GM12872 (cell line): ENCODE measurements around the gene RDH11.

Experiments used
- CTCF ChIP-seq: IDR thresholded peaks from 3 replicates; pipeline ENCODE4 v1.5.1; 2011; ENCODE audit warnings: low read depth, mild to moderate bottlenecking, low read length, moderate library complexity; ENCODE audit not compliant: insufficient read depth

The RDH11 gene, protein sequence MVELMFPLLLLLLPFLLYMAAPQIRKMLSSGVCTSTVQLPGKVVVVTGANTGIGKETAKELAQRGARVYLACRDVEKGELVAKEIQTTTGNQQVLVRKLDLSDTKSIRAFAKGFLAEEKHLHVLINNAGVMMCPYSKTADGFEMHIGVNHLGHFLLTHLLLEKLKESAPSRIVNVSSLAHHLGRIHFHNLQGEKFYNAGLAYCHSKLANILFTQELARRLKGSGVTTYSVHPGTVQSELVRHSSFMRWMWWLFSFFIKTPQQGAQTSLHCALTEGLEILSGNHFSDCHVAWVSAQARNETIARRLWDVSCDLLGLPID

GRCh38 chr14:67695394-67695949, at the start of gene RDH11:
Gene RDH11 (minus strand): TSS chr14:67695764. CDS start chr14:67695703, 61 bp downstream.
- no peak for TF ChIP-seq CTCF

GRCh38 chr14:67744046-67744445, 48.5 kb upstream of the RDH11 start:
- no peak for TF ChIP-seq CTCF

DNA sequence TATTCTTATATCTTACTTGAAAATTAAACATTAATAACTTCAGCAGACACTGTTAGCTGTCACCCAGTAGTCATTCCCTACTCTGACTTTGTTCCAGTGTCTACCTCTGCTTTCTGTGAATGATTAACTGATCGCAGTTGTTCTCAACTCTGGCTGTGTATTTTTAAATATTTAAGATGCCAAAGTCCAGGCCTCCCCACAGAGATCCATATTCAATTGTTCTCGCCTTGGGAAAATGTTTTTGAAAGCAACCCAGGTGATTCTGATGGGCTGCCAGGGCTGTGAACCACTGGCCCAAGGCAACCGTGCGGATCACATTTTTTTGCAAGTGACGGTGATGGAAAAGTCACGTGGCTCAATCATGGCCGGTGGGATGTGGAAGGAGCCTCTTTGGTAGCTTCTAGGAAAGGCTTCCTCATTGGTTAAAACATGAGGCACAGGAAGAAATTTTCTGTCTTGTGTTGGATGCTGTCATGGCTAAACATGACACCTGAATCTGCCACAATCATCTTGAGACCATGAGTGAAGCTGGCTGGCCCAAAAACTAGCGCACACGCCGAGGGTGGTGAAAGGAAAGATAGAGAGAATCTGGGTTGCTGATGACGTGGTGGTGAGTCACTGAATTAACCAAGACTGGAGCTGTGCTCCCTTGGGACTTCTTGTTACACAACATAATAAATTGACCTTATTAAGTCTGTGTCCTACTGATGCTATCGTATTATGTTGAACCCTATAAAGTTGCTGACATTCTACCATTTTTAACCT, 43.4 kb upstream of the RDH11 start:
- TF ChIP-seq CTCF: no peak

- no peak for TF ChIP-seq CTCF
Measured at GRCh38 chr14:67736771-67737170, 41.2 kb upstream of the RDH11 start.

DNA sequence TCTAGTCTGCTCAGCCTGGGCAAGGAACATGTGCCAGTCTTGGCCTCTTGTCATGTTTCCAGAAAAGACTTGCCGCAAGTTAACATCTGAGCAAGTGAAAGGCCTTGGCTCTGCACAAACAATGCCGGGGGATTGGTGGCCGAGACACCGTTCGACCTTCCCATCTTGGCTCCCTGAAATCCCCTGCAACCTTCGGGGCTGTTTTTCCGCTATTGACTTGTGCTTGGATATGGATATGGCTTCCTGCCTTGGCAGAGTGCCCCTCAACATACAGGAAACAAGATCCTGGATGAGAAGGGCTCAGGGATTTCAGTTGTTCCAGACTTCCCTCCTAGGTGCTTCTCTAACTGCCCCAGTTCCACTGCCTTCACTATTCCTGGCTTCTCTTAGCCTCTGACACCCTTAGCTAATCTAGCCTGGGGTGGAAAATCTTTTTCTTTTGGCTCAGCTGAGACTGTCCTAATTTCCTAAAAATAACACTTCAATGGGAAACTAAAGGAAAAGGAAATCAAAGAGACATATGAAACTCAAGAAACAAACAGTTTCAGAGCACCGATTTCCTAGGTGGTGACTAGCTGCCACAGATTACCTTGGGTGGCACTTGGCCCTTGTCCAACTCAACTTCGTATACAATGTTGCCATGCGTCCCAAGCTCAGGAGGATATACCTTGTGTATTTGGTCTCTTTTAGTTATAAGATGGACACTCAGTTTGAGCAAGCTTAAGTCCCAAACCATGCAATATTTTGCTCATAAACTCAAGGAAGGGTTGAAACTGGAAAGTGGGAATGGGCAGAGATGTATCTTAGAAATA, 40.0 kb upstream of the RDH11 start:
- TF ChIP-seq CTCF: no peak

DNA sequence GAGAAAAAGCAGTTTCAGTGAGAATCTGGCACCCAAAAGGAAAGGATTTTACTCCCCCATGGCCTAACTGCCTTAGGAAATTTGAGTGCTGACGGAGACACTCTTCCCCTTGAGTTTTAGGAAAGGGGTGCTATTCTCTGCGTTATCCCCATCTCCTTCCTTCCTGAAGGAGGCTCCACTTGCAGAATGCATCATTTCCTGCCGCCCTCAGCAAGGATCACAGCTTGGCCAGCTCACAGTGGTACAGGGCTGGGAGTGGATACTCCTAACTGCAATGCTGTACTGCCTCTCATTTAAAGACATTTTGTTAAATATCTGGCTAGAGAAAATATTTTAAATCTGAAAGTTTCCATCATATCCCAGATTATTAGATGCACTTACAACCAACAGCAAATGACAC, 39.1 kb upstream of the RDH11 start:
- no peak for TF ChIP-seq CTCF

- no peak for TF ChIP-seq CTCF
Measured at GRCh38 chr14:67733616-67734015, 38.1 kb upstream of the RDH11 start.
